GM12892 (cell line): ENCODE measurements around the gene RCVRN.

Experiments
- POLR2A ChIP-seq: IDR thresholded peaks from 2 replicates; pipeline ENCODE4 v1.6.1; 2011; ENCODE audit warnings: low read depth, low read length, control low read depth
- POLR2AphosphoS5 ChIP-seq: IDR thresholded peaks from 2 replicates; pipeline ENCODE4 v1.6.1; 2011; ENCODE audit warnings: low read depth, low read length, control low read depth

DNA sequence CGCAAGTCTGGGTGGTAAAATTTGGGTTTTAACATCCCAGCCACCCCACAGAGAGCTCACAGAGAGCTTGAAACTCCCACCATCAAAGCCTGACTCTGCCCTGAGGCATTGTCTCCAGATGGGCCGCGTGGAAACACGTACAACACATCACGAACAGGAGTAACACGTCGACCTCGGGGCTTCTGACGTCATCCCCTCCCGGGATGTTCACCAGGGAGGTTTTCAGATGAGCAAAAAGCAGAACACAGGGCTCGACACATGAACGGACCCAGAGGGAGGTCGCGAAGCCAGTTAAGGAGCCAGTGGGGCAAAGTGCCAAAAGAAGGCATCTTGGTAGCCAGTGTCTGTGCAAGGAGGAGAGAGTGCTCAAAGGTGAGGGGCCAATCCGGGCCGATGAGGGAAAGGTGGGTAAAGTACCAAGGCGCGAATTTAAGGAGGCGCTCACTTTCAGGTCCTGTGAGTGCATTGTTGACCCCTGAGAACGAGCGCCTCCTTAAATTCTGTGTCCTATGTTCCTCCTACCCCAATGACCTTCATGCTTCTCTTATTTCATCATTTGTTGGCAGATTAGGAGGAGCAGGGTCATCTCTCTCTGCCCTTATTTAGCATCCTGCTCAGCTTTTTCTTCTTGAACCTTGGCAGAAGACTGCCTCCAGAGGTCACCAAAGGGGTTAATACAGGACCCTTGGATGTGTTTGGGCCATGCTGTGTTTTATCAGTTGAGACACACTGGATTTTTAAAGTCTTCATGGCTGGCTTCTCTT is 5.6 kb downstream of the RCVRN start:
- TF ChIP-seq POLR2A (no peak), POLR2AphosphoS5 (no peak)
